B cell (primary cell): ENCODE results near the gene ISL2. TPM values are rescaled to one million over a fixed set of nuclear protein-coding genes. Genes with fewer than 3 reads are reported as not detected.

Experiments used
- ATAC-seq: fragments of 200-7000 bp; cut with Tn5 transposase; one replicate; pipeline ENCODE4 v1.10.0; 2021; ENCODE audit warnings: low read depth, mild to moderate bottlenecking, moderate number of reproducible peaks, moderate library complexity
- CTCF ChIA-PET: fragments of 350-600 bp; sonication (Branson Sonifier 250); formaldehyde crosslinking; loops from one replicate; lab custom pipeline; 2021; ENCODE audit warnings: antibody characterized with exemption, inconsistent platforms; lab: Charles Lee
- POLR2A ChIA-PET: fragments of 350-600 bp; sonication (Branson Sonifier 250); formaldehyde crosslinking; loops from one replicate; lab custom pipeline; 2021; ENCODE audit warnings: antibody characterized with exemption; lab: Charles Lee
- DNase-seq: peaks from one replicate; pipeline ENCODE4 v3.0.0; 2013
- H2AFZ ChIP-seq: 2 replicates; pipeline ENCODE4 v1.6.1; 2012; ENCODE audit warnings: mild to moderate bottlenecking, low read depth, low read length; ENCODE audit not compliant: insufficient read depth, poor library complexity, severe bottlenecking
- H3K27ac ChIP-seq, 2 donors: 1 replicate in 1 of 2; 2 replicates in 1 of 2; pipeline ENCODE4 v1.5.1; 2012 to 2013; ENCODE audit warnings: low read length in 2 of 2, mild to moderate bottlenecking in 2 of 2, moderate library complexity in 1 of 2
- H3K27me3 ChIP-seq, 4 experiments: fragments of 200-600 bp in 1 of 4; sonication (generic) in 1 of 4; replicated peaks in 1 of 4; 1 replicate in 2 of 4; 2 replicates in 2 of 4; pipeline versions ENCODE4 v1.6.1 to v1.7.0; 2013 to 2016; ENCODE audit warnings: low read length in 3 of 4, mild to moderate bottlenecking in 2 of 4, mixed read lengths in 1 of 4, moderate library complexity in 1 of 4; ENCODE audit not compliant: insufficient read depth in 4 of 4, control insufficient read depth in 3 of 4; ENCODE audit errors: control extremely low read depth in 1 of 4
- H3K36me3 ChIP-seq, 2 experiments: replicated peaks in 1 of 2; 1 replicate in 1 of 2; 2 replicates in 1 of 2; pipeline versions ENCODE4 v1.6.1 to v1.7.1; 2013; ENCODE audit warnings: low read length in 1 of 2; ENCODE audit not compliant: insufficient read depth in 2 of 2, control insufficient read depth in 1 of 2; ENCODE audit errors: control extremely low read depth in 1 of 2, extremely low read depth in 1 of 2
- H3K4me1 ChIP-seq, 2 donors: fragments of 200-600 bp in 1 of 2; sonication (generic) in 1 of 2; 1 replicate in 1 of 2; 2 replicates in 1 of 2; pipeline versions ENCODE4 v1.5.1 to v1.6.1; 2013 to 2017; ENCODE audit warnings: low read length in 2 of 2; ENCODE audit not compliant: control insufficient read depth in 2 of 2, insufficient read depth in 2 of 2
- H3K4me2 ChIP-seq: replicated peaks from 2 replicates; pipeline ENCODE3; 2012; ENCODE audit warnings: mild to moderate bottlenecking, low read depth, low read length; ENCODE audit not compliant: poor library complexity, severe bottlenecking
- H3K4me3 ChIP-seq, 5 experiments: fragments of 200-600 bp in 1 of 5; sonication (generic) in 1 of 5; 1 replicate in 3 of 5; 2 replicates in 2 of 5; pipeline versions ENCODE4 v1.5.1 to v1.7.0; 2011 to 2016; ENCODE audit warnings: low read length in 4 of 5, mild to moderate bottlenecking in 4 of 5, low read depth in 2 of 5, control low read depth in 1 of 5, moderate library complexity in 1 of 5; ENCODE audit not compliant: insufficient read depth in 1 of 5; ENCODE audit errors: control extremely low read depth in 1 of 5, extremely low read depth in 1 of 5
- H3K79me2 ChIP-seq: fragments of 200-600 bp; sonication (generic); one replicate; pipeline ENCODE4 v1.6.0; 2016; ENCODE audit warnings: low read length; ENCODE audit not compliant: control insufficient read depth, insufficient read depth
- H3K9ac ChIP-seq: fragments of 200-600 bp; sonication (generic); 2 replicates; pipeline ENCODE4 v1.6.1; 2017; ENCODE audit warnings: mild to moderate bottlenecking, low read length, moderate library complexity
- H3K9me3 ChIP-seq, 3 donors: one replicate each; pipeline versions ENCODE4 v1.6.1 to v1.7.1; 2013; ENCODE audit warnings: low read length in 2 of 3; ENCODE audit not compliant: control insufficient read depth in 2 of 3, insufficient read depth in 1 of 3; ENCODE audit errors: control extremely low read depth in 1 of 3
- H4K20me1 ChIP-seq: 2 replicates; pipeline ENCODE4 v1.6.0; 2012; ENCODE audit warnings: mild to moderate bottlenecking, low read length; ENCODE audit not compliant: insufficient read depth, control insufficient read depth, poor library complexity, severe bottlenecking
- H3K27ac Mint-ChIP-seq: one replicate; pipeline ENCODE4 v1.8.0; 2021; ENCODE audit warnings: mixed read lengths
- H3K27me3 Mint-ChIP-seq: one replicate; pipeline ENCODE4 v1.8.0; 2021; ENCODE audit warnings: mixed read lengths
- H3K4me1 Mint-ChIP-seq: one replicate; pipeline ENCODE4 v1.8.0; 2021; ENCODE audit warnings: mixed read lengths
- H3K4me3 Mint-ChIP-seq: one replicate; pipeline ENCODE4 v1.8.0; 2021; ENCODE audit warnings: mixed read lengths
- H3K9me3 Mint-ChIP-seq: one replicate; pipeline ENCODE4 v1.8.0; 2022; ENCODE audit warnings: mixed read lengths; ENCODE audit not compliant: insufficient read depth
- EZH2 ChIP-seq: IDR thresholded peaks from 2 replicates; pipeline ENCODE4 v1.6.1; 2012; ENCODE audit warnings: borderline replicate concordance, low read depth, mild to moderate bottlenecking, moderate library complexity, low read length; ENCODE audit not compliant: insufficient read depth, poor library complexity, severe bottlenecking
- WGBS: methylation state at CpG from one replicate; pipeline ENCODE4 v1.1.5; 2013; ENCODE audit warnings: missing lambda C conversion rate; ENCODE audit not compliant: insufficient coverage; 5-methylcytosine and 5-hydroxymethylcytosine counted together
- intact Hi-C: fragments of 100-400 bp; cut with micrococcal nuclease; formaldehyde crosslinking; loops from one replicate; pipeline ENCODE4 v1.10.0; 2022
- polyA plus RNA-seq: library from polyadenylated mRNA; depleted of rRNA; stranded (reverse); fragments of >200 nt; gene quantifications from 2 replicates; pipeline ENCODE4 v1.2.3, GENCODE V29; 2012
- total RNA-seq, 2 donors: library from RNA; stranded (reverse); fragments of 120-200 nt in 1 of 2; gene quantifications; 1 replicate in 1 of 2; 2 replicates in 1 of 2; pipeline versions ENCODE4 v1.2.3 to v1.2.4, GENCODE V29; 2013 to 2022
- TF ChIP-seq, protein P1 (sequence below): fragments of 200-600 bp; IDR thresholded peaks from one replicate; pipeline ENCODE4 v1.8.0; 2022; ENCODE audit warnings: antibody characterized with exemption, mild to moderate bottlenecking

ISL2 gene
- total and polyA plus RNA-seq, 2 donors (not counting 1 experiment from before 2014, with no cell fraction given): 0.59 to 1.8 TPM

DNA sequence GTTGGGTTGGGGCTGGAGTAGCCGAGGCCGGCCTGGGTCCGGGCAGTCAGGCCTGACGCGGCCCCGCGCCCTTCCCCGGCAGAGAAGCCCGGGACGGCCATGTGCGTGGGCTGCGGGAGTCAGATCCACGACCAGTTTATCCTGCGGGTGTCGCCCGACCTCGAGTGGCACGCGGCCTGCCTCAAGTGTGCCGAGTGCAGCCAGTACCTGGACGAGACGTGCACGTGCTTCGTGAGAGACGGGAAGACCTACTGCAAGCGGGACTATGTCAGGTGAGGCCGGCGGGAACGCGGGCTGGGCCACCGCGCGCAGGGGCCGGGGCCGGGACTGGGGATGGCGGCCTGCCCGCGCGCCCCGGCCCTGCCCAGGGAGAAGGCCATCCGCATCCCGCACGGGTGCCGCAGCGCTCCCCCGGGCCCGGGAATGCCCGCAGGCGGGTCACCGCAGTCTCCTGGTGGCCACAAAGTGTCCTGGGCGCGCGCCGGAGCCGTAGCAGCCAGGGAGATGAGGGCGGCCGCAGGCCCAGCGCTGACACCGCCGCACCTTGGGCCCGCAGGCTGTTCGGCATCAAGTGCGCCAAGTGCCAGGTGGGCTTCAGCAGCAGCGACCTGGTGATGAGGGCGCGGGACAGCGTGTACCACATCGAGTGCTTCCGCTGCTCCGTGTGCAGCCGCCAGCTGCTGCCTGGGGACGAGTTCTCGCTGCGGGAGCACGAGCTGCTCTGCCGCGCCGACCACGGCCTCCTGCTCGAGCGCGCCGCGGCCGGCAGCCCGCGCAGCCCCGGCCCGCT, 1.3 kb downstream of the ISL2 start:
- H3K79me2 ChIP-seq: no peaks in the 10 kb centered on the region
- Mint-ChIP-seq H3K9me3 (no peaks in the 10 kb centered on the region), H3K27ac (peak overlapping the region; percentile 20), H3K4me3 (peak overlapping the region; percentile 90), H3K4me1 (peaks cover 64% of the 10 kb centered on the region), H3K27me3 (peaks cover 67% of the 10 kb centered on the region)
- H4K20me1 ChIP-seq: peaks cover 32% of the 10 kb centered on the region
- CTCF ChIA-PET: no interaction called here
- H3K4me2 ChIP-seq: peak overlapping the region; percentile 96
- peak overlapping the region; percentile 49 for H2AFZ ChIP-seq
- ATAC-seq (no peak), DNase-seq (peak; percentile 75)
- TF ChIP-seq EZH2: peak; percentile 91
- TF ChIP-seq, protein P1, sequence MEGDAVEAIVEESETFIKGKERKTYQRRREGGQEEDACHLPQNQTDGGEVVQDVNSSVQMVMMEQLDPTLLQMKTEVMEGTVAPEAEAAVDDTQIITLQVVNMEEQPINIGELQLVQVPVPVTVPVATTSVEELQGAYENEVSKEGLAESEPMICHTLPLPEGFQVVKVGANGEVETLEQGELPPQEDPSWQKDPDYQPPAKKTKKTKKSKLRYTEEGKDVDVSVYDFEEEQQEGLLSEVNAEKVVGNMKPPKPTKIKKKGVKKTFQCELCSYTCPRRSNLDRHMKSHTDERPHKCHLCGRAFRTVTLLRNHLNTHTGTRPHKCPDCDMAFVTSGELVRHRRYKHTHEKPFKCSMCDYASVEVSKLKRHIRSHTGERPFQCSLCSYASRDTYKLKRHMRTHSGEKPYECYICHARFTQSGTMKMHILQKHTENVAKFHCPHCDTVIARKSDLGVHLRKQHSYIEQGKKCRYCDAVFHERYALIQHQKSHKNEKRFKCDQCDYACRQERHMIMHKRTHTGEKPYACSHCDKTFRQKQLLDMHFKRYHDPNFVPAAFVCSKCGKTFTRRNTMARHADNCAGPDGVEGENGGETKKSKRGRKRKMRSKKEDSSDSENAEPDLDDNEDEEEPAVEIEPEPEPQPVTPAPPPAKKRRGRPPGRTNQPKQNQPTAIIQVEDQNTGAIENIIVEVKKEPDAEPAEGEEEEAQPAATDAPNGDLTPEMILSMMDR: no peak
- intact Hi-C loops: loop anchor here (2.0 kb wide), 1 partner anchor 27 kb away; the partner anchor contains the start of gene ETFA
- POLR2A ChIA-PET: no interaction called here
- H3K27me3 ChIP-seq: peaks cover 0 to 95% (median 69%) of the 10 kb centered on the region in 4 experiments
- 4% methylated on average over 89 of the region's 89 CpGs for WGBS
- peak overlapping the region in 2 of 5 experiments; percentile 15 to 46 for H3K4me3 ChIP-seq
- peak overlapping the region; percentile 30 for H3K9ac ChIP-seq
- no peaks in the 10 kb centered on the region for H3K36me3 ChIP-seq
- H3K27ac ChIP-seq: no peak overlapping the region
- peaks cover 75 to 80% of the 10 kb centered on the region in 2 donors for H3K4me1 ChIP-seq
- H3K9me3 ChIP-seq: peaks cover 0 to 71% (median 0%) of the 10 kb centered on the region in 3 donors
